MM.1S (cell line): ENCODE measurements around the gene EHBP1L1.

Experiments
- DNase-seq: peaks from one replicate; pipeline ENCODE4 v3.0.0-alpha.2; 2015
- H2AFZ ChIP-seq: fragments of 300-600 bp; sonication (generic); 2 replicates; pipeline ENCODE4 v1.6.0; 2016; ENCODE audit warnings: antibody characterized with exemption, low read length
- H3F3A ChIP-seq: fragments of 300-600 bp; sonication (generic); 2 replicates; pipeline ENCODE4 v1.6.1; 2016; ENCODE audit warnings: mild to moderate bottlenecking, antibody characterized with exemption, low read length, moderate library complexity, mixed read lengths; ENCODE audit not compliant: insufficient read depth
- H3K27ac ChIP-seq: fragments of 300-600 bp; sonication (generic); 2 replicates; pipeline ENCODE4 v1.5.1; 2016; ENCODE audit warnings: mild to moderate bottlenecking, low read length
- H3K27me3 ChIP-seq: fragments of 300-600 bp; sonication (generic); replicated peaks from 2 replicates; pipeline ENCODE4 v1.6.0; 2016; ENCODE audit warnings: low read length; ENCODE audit not compliant: insufficient read depth
- H3K36me3 ChIP-seq: fragments of 300-600 bp; sonication (generic); replicated peaks from 2 replicates; pipeline ENCODE4 v1.6.1; 2016; ENCODE audit warnings: mild to moderate bottlenecking, low read length, mixed read lengths; ENCODE audit not compliant: insufficient read depth
- H3K4me1 ChIP-seq: fragments of 300-600 bp; sonication (generic); 2 replicates; pipeline ENCODE4 v1.6.1; 2016; ENCODE audit warnings: low read length, mixed read lengths
- H3K4me2 ChIP-seq: fragments of 300-600 bp; sonication (generic); 2 replicates; pipeline ENCODE4 v1.6.0; 2016; ENCODE audit warnings: low read depth, low read length
- H3K4me3 ChIP-seq: fragments of 300-600 bp; sonication (generic); 2 replicates; pipeline ENCODE4 v1.5.1; 2016; ENCODE audit warnings: low read length, mixed read lengths
- H3K79me2 ChIP-seq: fragments of 300-600 bp; sonication (generic); 2 replicates; pipeline ENCODE4 v1.6.1; 2016; ENCODE audit warnings: mixed run types, low read length, mixed read lengths
- H3K9ac ChIP-seq: fragments of 300-600 bp; sonication (generic); 2 replicates; pipeline ENCODE4 v1.6.1; 2016; ENCODE audit warnings: low read length, mixed read lengths
- H3K9me2 ChIP-seq: fragments of 300-600 bp; sonication (generic); replicated peaks from 2 replicates; pipeline ENCODE4 v1.6.1; 2016; ENCODE audit warnings: mild to moderate bottlenecking, low read length, mixed read lengths; ENCODE audit not compliant: insufficient read depth
- H3K9me3 ChIP-seq: fragments of 300-600 bp; sonication (generic); replicated peaks from 2 replicates; pipeline ENCODE4 v1.6.1; 2016; ENCODE audit warnings: mild to moderate bottlenecking, low read length, mixed read lengths; ENCODE audit not compliant: insufficient read depth
- H4K20me1 ChIP-seq: fragments of 300-600 bp; sonication (generic); 2 replicates; pipeline ENCODE4 v1.6.1; 2016; ENCODE audit warnings: mild to moderate bottlenecking, low read length, moderate library complexity, mixed read lengths; ENCODE audit not compliant: insufficient read depth
- EZH2 ChIP-seq: fragments of 300-600 bp; sonication (generic); optimal IDR thresholded peaks from 2 replicates; pipeline ENCODE3; 2017; ENCODE audit warnings: low read depth, mild to moderate bottlenecking, antibody characterized with exemption, low read length, mixed read lengths
- EZH2phosphoT487 ChIP-seq: fragments of 300-600 bp; sonication (generic); IDR thresholded peaks from 2 replicates; pipeline ENCODE4 v1.6.1; 2018; ENCODE audit warnings: antibody characterized with exemption, low read length
- TF ChIP-seq, protein P1 (sequence below): fragments of 300-600 bp; sonication (generic); IDR thresholded peaks from 2 replicates; pipeline ENCODE4 v1.5.1; 2016; ENCODE audit warnings: antibody characterized with exemption, low read length, mixed read lengths

The EHBP1L1 gene

DNA sequence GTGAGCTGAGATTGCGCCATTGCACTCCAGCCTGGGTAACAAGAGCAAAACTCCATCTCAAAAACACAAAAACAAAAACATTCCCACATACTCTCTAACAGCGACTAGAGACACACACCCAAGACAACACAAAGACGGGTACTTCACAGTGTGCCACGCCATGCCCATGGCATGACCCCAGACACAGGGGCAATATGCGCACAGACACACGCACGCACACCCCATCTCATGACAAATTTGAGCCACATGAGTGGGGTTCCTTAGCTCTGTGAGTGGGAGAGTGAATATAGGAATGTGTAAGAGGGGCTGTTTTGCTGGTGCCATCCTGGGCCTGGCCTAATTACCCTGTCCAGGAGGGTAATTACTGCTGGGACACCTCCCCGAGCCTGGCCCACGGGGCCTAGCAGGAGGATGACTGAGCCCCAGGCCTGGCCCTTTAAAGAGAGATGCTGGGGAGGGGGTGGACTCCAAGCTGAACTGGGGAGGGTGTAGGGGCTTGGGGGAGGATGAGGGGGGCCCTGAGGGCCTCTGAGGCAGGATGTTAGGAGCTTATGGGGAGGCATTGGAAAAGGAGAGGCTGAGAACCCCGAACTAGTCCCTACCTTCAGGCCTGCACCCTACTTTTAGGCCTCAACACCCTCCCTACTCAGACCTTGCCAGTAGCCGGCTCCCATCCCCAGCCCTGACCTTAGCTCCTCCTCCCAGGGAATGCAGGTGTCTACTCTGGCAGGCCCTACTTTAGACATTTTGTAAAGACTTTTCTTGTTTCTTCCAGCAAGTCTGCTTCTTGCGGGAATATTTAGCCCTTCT, 19.2 kb upstream of the EHBP1L1 start:
- DNase-seq = no peak
- no peaks in the 10 kb centered on the region for H3K36me3 ChIP-seq
- H3K9me3 ChIP-seq = no peaks in the 10 kb centered on the region
- H3K27me3 ChIP-seq = no peaks in the 10 kb centered on the region
- peaks cover 18% of the 10 kb centered on the region for H3K4me1 ChIP-seq
- no peak overlapping the region for H2AFZ ChIP-seq
- no peaks in the 10 kb centered on the region for H3K79me2 ChIP-seq
- no peak for TF ChIP-seq EZH2phosphoT487
- TF ChIP-seq, protein P1, sequence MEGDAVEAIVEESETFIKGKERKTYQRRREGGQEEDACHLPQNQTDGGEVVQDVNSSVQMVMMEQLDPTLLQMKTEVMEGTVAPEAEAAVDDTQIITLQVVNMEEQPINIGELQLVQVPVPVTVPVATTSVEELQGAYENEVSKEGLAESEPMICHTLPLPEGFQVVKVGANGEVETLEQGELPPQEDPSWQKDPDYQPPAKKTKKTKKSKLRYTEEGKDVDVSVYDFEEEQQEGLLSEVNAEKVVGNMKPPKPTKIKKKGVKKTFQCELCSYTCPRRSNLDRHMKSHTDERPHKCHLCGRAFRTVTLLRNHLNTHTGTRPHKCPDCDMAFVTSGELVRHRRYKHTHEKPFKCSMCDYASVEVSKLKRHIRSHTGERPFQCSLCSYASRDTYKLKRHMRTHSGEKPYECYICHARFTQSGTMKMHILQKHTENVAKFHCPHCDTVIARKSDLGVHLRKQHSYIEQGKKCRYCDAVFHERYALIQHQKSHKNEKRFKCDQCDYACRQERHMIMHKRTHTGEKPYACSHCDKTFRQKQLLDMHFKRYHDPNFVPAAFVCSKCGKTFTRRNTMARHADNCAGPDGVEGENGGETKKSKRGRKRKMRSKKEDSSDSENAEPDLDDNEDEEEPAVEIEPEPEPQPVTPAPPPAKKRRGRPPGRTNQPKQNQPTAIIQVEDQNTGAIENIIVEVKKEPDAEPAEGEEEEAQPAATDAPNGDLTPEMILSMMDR = no peak
- no peak overlapping the region for H3K4me3 ChIP-seq
- no peaks in the 10 kb centered on the region for H4K20me1 ChIP-seq
- peaks cover 24% of the 10 kb centered on the region for H3F3A ChIP-seq
- H3K27ac ChIP-seq = no peak overlapping the region
- no peak overlapping the region for H3K4me2 ChIP-seq
- H3K9me2 ChIP-seq = no peaks in the 10 kb centered on the region
- no peak overlapping the region for H3K9ac ChIP-seq

DNA sequence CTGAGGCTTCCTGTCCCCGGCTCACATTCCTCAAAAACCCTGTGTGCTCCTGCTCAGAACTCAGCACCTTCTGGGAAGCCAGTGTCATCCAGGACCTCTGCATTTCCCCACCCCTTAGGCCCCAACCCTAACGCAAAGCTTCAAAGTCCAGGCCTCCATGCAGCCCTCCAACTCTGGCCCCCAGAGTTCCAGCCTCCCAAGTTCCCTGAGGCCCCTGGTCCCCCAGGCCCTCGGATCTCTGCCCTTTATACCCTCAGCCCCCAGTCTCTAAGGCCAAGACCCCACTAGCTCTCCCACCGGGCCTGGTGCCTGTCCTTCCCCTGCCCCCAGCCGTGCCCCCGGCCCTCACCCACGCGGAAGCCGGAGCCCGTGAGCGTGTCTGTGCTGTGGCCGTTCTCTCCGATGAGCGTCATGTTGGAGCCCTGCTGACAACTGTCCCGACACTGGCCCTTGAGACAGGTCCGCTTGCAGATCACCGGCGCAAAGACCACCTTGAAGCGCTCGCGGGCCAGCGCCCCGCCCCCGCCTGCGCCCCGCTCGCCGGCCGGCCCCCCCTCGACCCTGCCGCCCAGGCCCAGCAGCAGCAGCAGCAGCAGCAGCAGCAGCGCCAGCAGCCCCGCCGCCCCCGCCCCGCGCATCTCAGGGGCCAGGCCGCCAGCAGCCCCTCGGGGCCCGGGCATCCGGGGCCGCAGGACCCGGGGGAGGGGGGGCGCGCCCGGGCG, 18.4 kb upstream of the EHBP1L1 start:
- Histone ChIP-seq H3F3A (peaks cover 21% of the 10 kb centered on the region; the same call in 1 of the 2 replicates), H3K27ac (no peak overlapping the region), H3K4me1 (peaks cover 11% of the 10 kb centered on the region), H3K4me2 (no peak overlapping the region; the same call in 1 of the 2 replicates), H3K9ac (no peak overlapping the region; the same call in 1 of the 2 replicates), H3K27me3 (no peaks in the 10 kb centered on the region), H3K4me3 (no peak overlapping the region), H3K79me2 (no peaks in the 10 kb centered on the region), H3K36me3 (no peaks in the 10 kb centered on the region), H3K9me2 (no peaks in the 10 kb centered on the region), H3K9me3 (no peaks in the 10 kb centered on the region), H4K20me1 (no peaks in the 10 kb centered on the region), H2AFZ (no peak overlapping the region)
- TF ChIP-seq, protein P1 = no peak
- TF ChIP-seq EZH2phosphoT487 = no peak
- no peak for TF ChIP-seq EZH2
- no peak for DNase-seq

DNA sequence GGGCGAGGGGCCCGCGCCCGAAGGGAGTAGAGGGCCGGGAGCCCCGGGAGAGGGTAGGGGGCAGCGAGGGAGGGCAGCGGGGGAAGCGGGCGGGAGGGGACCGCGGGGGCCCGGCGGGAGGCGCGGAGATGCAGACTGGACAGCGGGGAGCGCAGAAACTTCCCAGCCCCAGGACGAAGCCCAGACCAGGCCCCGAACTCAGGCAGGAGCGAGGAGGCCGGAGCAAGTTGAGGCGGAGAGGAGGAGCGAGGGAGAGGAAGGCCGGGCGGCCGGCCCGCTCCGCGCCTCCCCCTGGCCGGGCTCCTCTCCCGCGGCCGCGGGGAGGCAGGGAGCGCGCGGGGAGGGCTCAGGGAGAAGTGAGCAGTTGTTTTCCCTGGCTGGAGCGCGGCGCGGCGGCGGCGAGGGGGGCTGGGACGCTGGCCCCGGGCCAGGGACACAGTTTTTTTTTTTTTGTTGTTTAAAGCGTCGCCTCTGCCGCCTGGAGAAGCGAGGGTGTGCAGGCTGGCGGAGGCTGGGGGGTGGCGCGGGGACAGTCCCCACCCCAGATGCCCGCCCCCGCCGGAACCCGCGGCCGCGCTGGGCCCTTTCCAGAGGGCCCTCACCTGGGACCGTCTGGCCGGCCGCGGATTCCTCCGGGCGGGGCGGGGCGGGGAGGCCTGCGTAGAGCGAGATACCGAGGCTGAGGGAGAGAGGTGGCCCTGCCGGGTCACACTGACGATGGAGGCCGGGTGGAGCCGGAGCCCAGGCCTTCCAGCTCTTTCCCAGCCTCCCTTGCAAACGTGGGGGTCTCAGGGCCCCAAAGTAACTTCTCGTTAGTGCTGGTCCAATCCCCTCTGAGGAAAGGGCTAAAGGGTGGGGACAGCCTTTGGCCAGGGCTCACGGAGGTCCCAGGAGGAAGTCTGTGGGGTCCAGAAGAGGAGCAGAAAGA, 17.6 kb upstream of the EHBP1L1 start, which contains the start of gene LTBP3:
Gene LTBP3, minus strand, starts transcription at position 358 of the 928 bp plus-strand sequence. CDS start 400 bp downstream, outside the sequence.
- Histone ChIP-seq H3K27me3 (no peaks in the 10 kb centered on the region), H3K4me1 (0 out of 2 replicates have a peak, but pooled peaks cover 5% of the 10 kb centered on the region)

More for the DNA sequence above, 17.6 kb upstream of the EHBP1L1 start, which contains the start of gene LTBP3:
- Histone ChIP-seq H3K4me2 (peak within 1 kb of the TSS; percentile 79), H3K9me3 (no peaks in the 10 kb centered on the region), H3K4me3 (peak within 1 kb of the TSS; percentile 59), H3K36me3 (no peaks in the 10 kb centered on the region), H3K9ac (peak within 1 kb of the TSS; percentile 65; the same call in 1 of the 2 replicates), H3K9me2 (no peaks in the 10 kb centered on the region), H3K27ac (peak within 1 kb of the TSS; percentile 23; the same call in 1 of the 2 replicates), H3F3A (peaks cover 15% of the 10 kb centered on the region; the same call in 1 of the 2 replicates), H4K20me1 (no peaks in the 10 kb centered on the region), H2AFZ (peak within 1 kb of the TSS; percentile 78), H3K79me2 (no peaks in the 10 kb centered on the region)
- TF ChIP-seq EZH2phosphoT487 (no peak), EZH2 (no peak)
- TF ChIP-seq, protein P1 = no peak
- peak; percentile 42 for DNase-seq
